22Rv1 (cell line): ENCODE results near the gene ACSL4.

Experiments
- H3K27ac ChIP-seq: fragments of 450-650 bp; 2 replicates; pipeline ENCODE4 v1.5.1; 2017
- ZFX ChIP-seq: fragments of 450-650 bp; IDR thresholded peaks from 2 replicates; pipeline ENCODE4 v1.6.1; 2017; ENCODE audit warnings: antibody characterized with exemption, borderline replicate concordance
- TF ChIP-seq, protein P1 (sequence below): fragments of 450-650 bp; IDR thresholded peaks from 2 replicates; pipeline ENCODE4 v1.5.1; 2017; ENCODE audit warnings: mild to moderate bottlenecking

The ACSL4 gene

DNA sequence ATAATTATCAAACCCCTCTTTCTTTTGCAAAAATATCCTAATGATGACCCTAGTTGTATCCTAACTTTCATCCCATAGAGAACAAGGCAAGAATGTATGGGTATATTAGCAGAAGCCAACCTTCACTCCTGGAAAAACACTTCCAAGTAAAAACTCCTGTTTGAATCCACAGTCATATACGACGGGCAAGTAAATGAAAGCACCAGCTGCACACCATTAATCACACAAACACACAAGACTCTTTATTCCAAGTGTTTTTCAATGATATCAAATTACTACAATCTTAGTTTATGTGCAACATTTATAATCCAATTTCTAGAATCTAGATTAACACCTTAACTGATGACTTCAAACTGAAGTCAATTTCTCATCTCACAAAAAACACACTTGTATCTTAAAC lies 22.9 kb downstream of the ACSL4 start:
- H3K27ac ChIP-seq, result no peak overlapping the region
- TF ChIP-seq ZFX, result no peak
- TF ChIP-seq, protein P1, sequence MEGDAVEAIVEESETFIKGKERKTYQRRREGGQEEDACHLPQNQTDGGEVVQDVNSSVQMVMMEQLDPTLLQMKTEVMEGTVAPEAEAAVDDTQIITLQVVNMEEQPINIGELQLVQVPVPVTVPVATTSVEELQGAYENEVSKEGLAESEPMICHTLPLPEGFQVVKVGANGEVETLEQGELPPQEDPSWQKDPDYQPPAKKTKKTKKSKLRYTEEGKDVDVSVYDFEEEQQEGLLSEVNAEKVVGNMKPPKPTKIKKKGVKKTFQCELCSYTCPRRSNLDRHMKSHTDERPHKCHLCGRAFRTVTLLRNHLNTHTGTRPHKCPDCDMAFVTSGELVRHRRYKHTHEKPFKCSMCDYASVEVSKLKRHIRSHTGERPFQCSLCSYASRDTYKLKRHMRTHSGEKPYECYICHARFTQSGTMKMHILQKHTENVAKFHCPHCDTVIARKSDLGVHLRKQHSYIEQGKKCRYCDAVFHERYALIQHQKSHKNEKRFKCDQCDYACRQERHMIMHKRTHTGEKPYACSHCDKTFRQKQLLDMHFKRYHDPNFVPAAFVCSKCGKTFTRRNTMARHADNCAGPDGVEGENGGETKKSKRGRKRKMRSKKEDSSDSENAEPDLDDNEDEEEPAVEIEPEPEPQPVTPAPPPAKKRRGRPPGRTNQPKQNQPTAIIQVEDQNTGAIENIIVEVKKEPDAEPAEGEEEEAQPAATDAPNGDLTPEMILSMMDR, result no peak

DNA sequence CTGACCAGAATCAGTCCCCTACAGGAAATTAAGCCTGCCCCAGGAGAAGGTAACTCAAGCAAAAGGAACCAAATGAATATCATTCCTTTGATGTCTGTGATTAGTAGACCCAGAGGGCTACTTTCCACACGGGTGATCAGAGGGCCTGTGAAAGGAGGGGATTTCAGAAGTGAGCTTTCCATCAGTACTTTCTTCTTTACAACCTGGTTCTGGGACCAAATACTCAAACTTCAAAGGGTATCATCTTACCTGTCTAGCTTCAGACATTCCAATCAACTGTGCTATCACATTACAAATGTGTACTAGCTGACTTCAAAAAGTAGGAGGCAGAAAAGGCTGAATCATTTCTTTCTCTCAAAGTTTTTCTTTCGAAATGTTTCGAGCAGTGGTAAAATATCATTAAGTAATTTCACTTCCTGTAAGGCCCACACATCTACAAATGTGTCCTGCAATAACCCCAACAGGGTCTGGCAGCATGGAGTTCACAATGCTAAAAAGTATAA lies 23.9 kb downstream of the ACSL4 start:
- no peak overlapping the region for H3K27ac ChIP-seq
- TF ChIP-seq, protein P1, result no peak

GRCh38 chrX:109707720-109708119 lies 25.3 kb downstream of the ACSL4 start:
- no peak overlapping the region for H3K27ac ChIP-seq
- no peak for TF ChIP-seq ZFX
- TF ChIP-seq, protein P1, result no peak

DNA sequence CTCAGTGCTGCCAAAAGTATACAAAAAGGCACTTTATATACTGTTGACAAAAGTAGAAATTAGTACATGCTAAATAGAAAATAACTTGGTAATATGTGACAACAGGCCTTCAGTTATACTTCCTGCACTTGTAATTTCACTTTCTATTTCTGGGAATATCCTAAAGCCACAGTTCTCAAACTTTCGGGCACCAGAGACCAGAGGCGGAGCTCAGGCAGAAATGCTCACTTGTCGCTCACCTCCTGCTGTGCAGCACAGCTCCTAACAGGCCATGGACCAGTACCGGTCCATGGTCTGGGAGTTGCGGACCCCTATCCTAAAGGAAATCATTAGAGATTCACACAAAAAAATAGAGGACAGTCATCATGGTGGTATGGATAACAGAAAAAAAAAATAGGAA lies 25.7 kb downstream of the ACSL4 start:
- TF ChIP-seq ZFX, result no peak
- TF ChIP-seq, protein P1, result no peak
- H3K27ac ChIP-seq, result no peak overlapping the region

DNA sequence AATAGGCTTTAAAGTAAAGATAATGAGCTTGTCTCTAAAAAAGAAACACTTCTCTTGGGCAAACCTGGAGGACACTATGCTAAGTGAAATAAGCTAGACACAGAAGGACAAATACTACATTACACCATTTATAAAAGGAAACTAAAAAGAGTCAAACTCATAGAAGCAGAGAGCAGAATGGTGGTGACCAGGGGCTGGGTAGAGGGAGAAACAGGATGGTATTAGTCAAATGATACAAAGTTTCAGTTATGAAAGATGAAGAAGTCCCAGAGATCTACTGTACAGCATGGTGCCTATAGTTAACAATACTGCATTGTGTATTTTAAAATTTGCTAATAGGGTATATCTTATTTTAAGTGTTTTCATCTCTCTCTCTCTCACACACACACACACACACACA lies 28.5 kb downstream of the ACSL4 start:
- TF ChIP-seq, protein P1, result no peak
- no peak for TF ChIP-seq ZFX

GRCh38 chrX:109697855-109698254 lies 35.2 kb downstream of the ACSL4 start:
- TF ChIP-seq, protein P1, result no peak
- no peak for TF ChIP-seq ZFX
- H3K27ac ChIP-seq, result no peak overlapping the region

More for the DNA sequence above, 28.5 kb downstream of the ACSL4 start:
- H3K27ac ChIP-seq, result no peak overlapping the region

DNA sequence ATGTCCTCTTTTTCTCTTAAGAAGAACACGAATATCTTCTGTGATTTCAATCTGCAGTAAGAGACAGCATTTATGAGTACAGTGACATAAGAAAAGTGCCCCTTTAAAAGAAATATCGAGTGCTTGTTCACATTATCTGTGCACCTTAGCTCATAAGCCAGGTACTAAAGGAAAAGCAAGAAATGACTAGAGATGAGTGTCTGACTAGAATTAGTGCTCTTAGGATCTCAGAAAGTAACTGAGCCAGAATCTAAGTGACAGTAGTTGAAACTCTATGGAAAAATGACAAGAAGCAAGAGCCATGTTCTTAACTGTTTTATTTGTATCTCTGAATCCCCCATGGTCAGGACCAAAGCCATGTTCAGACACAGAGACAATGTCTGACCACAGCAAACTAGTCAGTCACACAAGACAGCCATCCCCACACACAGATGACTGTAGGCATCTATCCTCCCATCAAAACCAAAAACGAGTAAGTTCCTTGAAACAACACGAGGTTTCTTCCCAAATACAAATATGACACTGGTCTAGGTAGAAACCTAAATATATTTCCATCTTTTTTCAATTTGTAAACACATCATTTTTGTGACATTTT lies 36.8 kb downstream of the ACSL4 start:
- H3K27ac ChIP-seq, result no peak overlapping the region
- TF ChIP-seq ZFX, result no peak
- TF ChIP-seq, protein P1, result no peak
